Measurements from ENCODE around the gene APCDD1.

APCDD1 gene

DNA sequence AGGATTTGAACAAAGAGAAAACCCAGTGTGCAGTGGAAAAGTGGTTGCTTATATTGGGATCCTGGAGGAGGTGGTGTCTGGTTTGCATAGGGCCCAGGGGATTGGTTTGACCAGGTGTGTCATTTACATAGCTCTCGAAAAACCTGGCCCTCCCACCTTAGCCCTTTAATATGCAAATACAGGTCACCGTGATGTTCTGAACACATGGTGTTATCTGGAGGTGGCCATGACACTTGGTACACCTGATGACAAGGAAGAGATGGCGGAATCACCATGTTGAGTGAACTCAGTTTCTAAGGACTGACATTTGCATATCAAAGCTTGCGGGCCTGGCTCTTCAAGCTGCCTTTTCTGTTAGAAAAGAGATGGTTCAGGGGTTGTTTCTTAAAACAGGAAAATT, 69.1 kb downstream of the APCDD1 start:
- TF ChIP-seq, protein P1, sequence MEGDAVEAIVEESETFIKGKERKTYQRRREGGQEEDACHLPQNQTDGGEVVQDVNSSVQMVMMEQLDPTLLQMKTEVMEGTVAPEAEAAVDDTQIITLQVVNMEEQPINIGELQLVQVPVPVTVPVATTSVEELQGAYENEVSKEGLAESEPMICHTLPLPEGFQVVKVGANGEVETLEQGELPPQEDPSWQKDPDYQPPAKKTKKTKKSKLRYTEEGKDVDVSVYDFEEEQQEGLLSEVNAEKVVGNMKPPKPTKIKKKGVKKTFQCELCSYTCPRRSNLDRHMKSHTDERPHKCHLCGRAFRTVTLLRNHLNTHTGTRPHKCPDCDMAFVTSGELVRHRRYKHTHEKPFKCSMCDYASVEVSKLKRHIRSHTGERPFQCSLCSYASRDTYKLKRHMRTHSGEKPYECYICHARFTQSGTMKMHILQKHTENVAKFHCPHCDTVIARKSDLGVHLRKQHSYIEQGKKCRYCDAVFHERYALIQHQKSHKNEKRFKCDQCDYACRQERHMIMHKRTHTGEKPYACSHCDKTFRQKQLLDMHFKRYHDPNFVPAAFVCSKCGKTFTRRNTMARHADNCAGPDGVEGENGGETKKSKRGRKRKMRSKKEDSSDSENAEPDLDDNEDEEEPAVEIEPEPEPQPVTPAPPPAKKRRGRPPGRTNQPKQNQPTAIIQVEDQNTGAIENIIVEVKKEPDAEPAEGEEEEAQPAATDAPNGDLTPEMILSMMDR (IDR thresholded peaks at IDR 0.05; ENCODE audit: control extremely low read depth, extremely low read depth, low read depth, missing control alignments) = no peak
- ChIA-PET CTCF (interaction anchor here (1.6 to 10.1 kb wide), 2 partner anchors 517 to 553 kb away, joined by 3 to 91 read pairs; no protein-coding TSS in a partner anchor), POLR2A (no interaction called here)
- no peak for DNase-seq (ENCODE audit: extremely low spot score)

DNA sequence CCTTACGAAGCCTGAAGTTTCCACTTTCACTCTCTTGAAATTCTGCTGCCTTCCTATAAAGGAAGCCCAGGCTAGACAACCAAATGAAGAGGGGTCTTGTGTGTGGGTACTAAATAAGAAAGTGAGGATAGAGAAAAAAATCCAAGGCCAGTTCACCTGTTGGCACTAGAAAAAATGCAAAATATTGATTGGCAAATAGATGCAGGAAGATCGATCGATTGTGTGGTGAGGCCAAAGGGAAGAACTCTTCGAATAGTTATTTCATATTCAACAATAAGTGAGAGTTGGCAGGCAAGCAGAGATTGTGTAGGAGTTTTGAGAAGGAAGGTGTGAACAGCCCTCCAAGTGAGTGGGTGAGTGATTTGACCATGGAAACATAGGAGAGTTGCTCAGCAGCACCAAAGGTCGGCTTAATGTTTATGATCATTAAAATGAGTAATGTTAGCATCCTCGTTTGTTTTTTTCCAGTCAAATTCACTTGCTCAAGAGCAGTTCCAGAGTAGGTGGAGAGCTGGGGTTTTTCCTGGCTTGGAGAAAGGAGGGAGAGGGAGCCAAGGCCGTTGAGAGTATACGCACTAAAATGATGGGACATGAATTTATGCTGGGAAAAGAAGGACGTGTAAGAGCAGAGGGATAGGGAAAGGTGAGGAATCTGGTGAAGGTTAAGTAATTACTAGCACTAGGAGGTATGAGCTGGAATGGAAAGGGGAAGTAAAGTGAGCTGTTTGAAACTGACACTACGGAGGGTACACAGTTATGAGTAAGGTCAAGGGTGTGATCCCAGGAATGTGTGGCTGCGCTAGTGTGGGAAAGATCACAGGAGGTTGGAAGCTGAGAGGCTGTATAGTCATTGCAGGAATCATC, 70.3 kb downstream of the APCDD1 start:
- TF ChIP-seq, protein P1 (IDR thresholded peaks at IDR 0.05; ENCODE audit: control extremely low read depth, extremely low read depth, low read depth, missing control alignments) = no peak
- no peak for DNase-seq (ENCODE audit: extremely low spot score)
- ChIA-PET POLR2A (no interaction called here), CTCF (interaction anchor here (1.4 kb wide), 1 partner anchor 36 kb away, joined by 3 read pairs; no protein-coding TSS in a partner anchor)

DNA sequence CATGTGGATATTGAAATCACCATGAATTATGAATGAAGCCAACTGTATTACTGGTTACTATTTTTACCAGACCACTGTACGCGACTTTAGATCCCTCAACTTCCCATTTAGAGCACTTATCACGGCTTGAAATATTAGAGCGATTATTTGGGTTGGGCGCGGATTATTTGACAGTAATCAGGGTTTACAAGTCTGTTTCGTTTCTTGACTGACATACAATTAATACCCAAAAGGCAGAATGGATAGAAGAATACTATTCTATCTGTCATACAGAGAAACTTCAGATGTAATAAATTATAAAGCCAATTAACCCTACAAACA, 70.9 kb downstream of the APCDD1 start:
- CTCF ChIA-PET = interaction anchor here (1.4 kb wide), 1 partner anchor 35 kb away, joined by 3 read pairs; no protein-coding TSS in a partner anchor

DNA sequence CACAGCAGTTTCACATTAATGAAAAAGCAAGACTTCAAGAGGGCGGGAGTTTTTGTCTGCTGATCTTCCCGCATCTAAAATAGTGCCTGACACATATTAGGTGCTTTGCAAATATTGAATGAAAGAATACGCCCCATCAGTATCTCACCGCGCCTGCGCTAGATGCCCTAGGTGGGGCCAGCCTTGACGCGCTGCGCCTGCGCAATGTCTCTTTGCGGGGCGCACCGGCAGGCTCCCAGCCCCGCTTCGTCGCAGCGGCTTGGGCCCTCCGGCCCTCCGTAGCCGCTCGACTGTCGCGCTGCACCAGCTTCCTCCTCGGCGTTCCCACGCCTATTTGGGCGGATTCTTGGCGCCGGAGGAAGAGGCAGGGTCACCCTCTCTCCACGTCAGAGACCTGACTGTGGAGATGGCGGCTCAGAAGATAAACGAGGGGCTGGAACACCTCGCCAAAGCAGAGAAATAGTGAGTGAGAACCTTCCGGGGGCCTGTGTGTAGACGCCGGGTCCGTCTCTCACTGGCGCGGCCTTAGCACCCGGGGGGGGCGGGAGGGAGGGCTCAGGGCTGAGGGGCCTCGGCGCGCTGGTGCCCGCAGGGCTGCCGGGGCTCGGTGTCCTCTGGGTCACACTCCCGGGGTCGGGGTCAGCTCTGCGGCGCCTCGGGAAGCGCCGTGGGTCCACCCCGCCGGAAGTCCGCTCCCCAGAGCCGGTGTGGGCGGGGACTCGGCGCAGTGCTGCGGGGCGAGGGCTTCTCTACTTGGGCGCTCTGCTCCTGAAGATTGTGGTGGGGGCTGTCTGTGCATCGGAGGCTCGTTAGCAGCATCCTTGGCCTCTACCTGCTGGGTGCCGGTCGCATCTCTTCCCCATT, 71.5 kb downstream of the APCDD1 start, which contains the start of gene NAPG:
Gene NAPG, plus strand, starts transcription at position 331 of the 864 bp plus-strand sequence. Its CDS starts 76 bp downstream, at position 407.
- POLR2A ChIA-PET = no interaction called here
- CTCF ChIA-PET = interaction anchor here (1.4 kb wide), 1 partner anchor 35 kb away, joined by 3 read pairs; no protein-coding TSS in a partner anchor
- DNase-seq (ENCODE audit: extremely low spot score) = peak; percentile 96
- TF ChIP-seq, protein P1 (IDR thresholded peaks at IDR 0.05; ENCODE audit: control extremely low read depth, extremely low read depth, low read depth, missing control alignments) = no peak

More for the DNA sequence above, 70.9 kb downstream of the APCDD1 start:
- POLR2A ChIA-PET = no interaction called here
- no peak for DNase-seq (ENCODE audit: extremely low spot score)
- TF ChIP-seq, protein P1 (IDR thresholded peaks at IDR 0.05; ENCODE audit: control extremely low read depth, extremely low read depth, low read depth, missing control alignments) = no peak

DNA sequence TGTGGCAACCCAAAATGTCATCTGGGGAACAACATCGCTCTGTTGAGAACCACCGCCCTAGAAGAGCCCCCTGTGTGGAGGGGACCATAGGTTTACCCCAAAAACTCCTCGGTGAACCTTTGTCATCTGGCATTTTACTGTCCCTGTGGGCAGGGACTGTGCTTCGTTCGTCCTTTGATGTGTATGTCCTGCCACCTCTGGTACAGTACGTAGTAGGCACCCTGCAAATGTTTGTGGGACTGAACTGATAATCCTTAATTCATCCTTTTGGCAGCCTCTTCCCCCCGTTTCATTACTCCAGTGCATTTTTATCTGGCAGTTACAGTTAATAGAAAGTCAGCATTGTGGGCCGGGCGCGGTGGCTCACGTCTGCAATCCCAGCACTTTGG, 72.1 kb downstream of the APCDD1 start:
- DNase-seq (ENCODE audit: extremely low spot score) = peak; percentile 24
- TF ChIP-seq, protein P1 (IDR thresholded peaks at IDR 0.05; ENCODE audit: control extremely low read depth, extremely low read depth, low read depth, missing control alignments) = no peak
- ChIA-PET CTCF (interaction anchor here (1.1 to 3.3 kb wide), 3 partner anchors 9 to 569 kb away, joined by 3 to 9 read pairs (median 3); no protein-coding TSS in a partner anchor), POLR2A (no interaction called here)

DNA sequence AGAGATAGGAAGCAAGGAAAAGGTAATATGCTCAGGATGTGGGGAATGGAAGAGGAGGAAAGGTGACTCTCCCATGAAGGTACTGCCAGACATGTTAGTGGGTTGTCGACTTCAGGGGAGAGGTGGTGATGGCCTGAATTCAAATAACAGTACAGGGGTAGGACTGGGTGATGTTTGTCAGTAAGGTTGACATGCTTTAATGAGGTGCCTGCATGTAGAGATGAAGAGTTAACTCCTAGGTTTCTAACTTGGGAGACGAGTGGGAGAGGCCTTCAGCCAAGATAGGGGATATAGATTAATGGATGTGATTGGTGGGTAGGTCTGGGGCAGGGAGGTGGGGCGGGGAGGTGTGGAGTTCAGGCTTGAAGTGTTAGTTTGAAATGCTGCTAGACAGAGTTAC, 74.0 kb downstream of the APCDD1 start:
- TF ChIP-seq, protein P1 (IDR thresholded peaks at IDR 0.05; ENCODE audit: control extremely low read depth, extremely low read depth, low read depth, missing control alignments) = no peak
- no peak for DNase-seq (ENCODE audit: extremely low spot score)
- CTCF ChIA-PET = interaction anchor here (1.1 to 3.3 kb wide), 4 partner anchors 32 to 557 kb away, joined by 3 to 9 read pairs (median 6); no protein-coding TSS in a partner anchor
- POLR2A ChIA-PET = interaction anchor here (0.6 kb wide), 1 partner anchor 55 kb away, joined by 3 read pairs; no protein-coding TSS in a partner anchor
